Mesenteric fat pad (tissue), 1 donor: ENCODE measurements around the gene CLCN2. TPM values are rescaled to one million over a fixed set of nuclear protein-coding genes. Genes with fewer than 3 reads are reported as not detected.

Experiments used
- DNase-seq: peaks from one replicate; pipeline ENCODE4 v3.0.0-alpha.2; 2020; ENCODE audit warnings: low spot score
- total RNA-seq: library from RNA; stranded (reverse); fragmentation: NEBNext Ultra II Directional; extraction: Animal tissue kit (Norgen Biotek cat#: 25700); gene quantifications from one replicate; pipeline ENCODE4 v1.2.1, GENCODE V29; 2021
- donor health status: DM: yes; HTN: yes; CAD: no.

Gene CLCN2
- total RNA-seq, 1 donor from 2014 or later, result 3.8 TPM

- no peak for DNase-seq
These were observed 695 bp upstream of the CLCN2 start for GRCh38 chr3:184361932-184362667.

DNA sequence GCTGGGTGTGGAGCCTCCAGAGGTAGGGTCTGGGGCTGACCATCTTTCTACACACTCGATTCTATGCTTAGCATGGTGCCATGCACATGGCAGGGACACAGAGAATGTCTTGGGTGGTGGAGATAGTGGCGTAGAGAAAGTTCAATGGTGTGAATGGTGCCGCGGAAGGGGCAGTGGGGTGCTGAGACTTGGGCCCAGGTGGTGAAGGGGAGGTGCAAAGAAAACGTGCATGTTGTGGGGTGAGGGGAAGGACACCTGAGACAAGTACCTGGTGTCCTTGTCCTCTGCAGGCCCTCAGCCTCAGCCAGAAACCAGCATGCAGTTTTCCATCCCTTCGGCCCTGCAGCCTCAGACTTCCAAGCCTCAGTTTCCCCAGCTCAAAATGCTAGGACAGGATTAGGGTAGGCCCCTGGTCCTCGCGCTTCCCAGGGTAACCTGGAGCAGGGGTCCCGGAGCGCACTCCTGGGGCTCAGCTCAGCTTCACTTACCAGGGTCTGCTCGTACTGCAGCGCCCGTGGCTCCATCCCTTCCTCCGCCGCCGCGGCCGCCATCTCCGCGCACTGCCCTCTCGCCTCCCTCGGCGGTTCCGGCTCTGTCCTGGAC is 375 bp downstream of the CLCN2 start:
- no peak for DNase-seq

GRCh38 chr3:184360070-184360928 is 1.1 kb downstream of the CLCN2 start:
- no peak for DNase-seq

DNA sequence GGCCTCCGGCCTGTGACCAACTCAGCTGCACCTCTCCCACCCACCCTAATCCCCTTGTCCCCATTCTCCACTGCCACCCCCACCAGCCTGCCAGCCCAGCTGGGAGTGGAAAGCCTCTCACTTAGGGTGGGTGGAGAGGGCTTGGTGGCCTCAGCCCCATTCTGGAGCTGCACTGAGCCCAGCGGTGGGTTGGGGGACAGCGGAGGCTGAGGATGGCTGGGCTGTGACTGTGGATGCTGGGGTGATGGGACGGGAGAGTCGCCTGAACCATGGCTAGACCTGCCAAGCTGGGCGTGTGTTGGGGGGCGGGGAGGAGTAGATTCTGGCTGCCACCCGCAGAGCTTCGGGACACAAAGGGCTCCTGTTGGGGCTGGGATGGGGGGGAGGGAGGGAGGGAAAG is 1.8 kb downstream of the CLCN2 start:
- no peak for DNase-seq

DNA sequence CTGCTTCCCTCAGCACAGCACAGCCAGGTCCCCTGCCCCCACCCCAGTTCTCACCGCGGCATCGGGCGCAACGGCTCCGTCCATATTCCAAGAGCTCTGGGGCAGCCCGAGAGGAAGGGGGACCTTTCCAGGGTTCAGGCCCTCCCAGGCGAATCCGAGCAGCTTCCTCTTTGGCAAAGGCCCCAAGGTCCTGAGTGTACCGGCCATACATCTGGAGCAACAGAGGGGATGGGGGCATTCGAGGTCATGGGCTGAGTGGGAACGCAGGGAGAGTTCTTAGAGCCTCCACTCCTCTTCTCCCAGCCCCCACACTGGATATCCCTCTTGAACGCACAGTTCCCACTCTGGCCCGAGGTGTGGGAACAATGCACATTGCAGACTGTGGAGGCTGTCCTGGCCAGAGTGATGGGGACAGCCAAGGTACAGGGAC is 2.5 kb downstream of the CLCN2 start:
- no peak for DNase-seq

DNA sequence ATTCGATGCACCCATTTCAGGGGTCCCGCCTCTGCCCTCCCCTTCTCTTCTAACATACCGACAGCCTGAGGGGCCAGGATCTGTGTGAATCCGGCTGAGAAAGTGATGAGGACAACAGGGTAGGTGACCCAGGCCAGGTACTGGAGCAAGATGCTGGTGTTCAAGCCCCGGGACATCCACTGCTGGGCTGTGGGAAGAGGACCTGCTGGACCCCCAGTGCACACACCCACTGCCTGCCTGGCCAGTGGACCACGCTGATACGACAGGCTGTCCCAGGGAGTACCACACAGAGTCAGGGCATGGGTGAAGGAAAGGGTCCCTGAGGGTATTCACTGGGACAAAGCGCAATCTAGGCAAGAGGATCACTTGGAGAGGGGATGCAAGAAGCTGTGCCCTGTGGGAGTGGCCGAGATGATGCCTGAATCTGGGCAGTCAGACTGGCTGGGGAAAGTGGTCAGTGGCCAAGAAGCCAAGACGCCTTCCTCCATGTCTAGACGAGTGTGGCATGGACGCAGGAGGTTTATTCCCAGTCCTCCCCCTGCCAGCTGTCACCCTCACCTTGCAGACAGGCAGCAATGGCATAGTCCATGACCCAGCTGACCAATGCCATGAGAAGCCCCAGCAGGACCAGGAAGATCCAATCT is 3.2 kb downstream of the CLCN2 start:
- no peak for DNase-seq

DNA sequence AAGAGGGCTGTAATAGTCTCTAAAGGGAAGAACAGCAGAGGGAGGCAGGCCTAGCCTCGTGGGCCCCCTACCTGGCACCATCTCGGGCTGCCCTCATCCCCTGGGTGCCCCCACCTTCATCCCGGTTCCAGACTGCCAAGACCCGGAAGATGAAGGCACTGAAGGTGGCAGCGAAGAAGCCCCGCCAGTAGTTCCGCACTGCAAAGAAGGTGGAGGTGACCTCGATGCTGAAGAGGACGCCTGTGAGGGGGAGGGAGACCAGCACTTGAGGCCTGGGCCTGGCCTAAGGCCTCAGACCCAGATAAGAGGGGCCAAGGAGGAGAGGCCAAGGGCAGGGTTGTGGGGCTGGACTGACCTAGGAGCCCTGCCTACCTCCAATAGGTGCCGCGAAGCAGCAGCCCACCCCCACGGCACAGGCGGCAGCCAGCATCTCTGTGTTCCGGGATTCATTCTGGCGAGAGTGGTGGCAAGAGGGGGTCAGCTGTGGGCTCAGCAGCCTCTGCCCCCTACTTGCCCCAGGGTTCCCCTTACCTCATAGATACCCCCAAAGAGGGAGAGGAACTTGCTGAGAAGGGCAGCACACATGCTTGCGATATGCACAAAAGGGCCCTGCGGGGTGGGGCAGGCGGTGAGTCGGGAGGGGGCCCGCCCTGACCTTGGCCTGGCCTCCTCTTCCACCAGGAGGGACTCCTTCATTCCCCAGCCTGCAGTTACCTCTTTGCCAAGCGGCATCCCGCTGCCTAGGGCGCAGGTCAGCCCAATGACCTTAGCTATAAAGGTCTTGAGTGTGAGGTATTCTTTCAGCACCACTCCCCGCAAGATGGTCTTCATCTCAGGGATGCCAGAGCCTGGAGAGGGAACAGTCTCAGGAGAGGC is 3.9 kb downstream of the CLCN2 start:
- no peak for DNase-seq

GRCh38 chr3:184355261-184356040 is 6.0 kb downstream of the CLCN2 start:
- DNase-seq, result no peak

DNA sequence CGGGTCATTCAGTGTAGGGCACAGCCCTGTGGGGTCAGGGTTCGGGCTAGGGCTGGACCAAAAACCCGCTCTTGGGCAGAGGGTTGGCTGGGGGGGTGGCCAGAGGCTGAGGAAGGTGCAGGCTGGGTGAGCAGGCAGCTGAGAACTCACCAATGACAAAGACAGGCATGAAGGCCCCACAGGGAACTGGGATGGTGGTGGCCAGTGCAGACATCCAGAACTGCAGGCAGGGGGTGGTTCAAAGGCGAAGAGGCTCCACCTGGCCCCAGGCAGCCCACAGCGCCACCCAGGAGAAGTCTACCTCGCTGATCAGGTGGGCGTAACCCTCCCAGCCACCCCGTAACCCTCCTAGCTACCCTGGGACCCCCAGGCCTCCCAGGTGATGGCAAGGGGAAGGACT is 6.7 kb downstream of the CLCN2 start:
- no peak for DNase-seq

DNA sequence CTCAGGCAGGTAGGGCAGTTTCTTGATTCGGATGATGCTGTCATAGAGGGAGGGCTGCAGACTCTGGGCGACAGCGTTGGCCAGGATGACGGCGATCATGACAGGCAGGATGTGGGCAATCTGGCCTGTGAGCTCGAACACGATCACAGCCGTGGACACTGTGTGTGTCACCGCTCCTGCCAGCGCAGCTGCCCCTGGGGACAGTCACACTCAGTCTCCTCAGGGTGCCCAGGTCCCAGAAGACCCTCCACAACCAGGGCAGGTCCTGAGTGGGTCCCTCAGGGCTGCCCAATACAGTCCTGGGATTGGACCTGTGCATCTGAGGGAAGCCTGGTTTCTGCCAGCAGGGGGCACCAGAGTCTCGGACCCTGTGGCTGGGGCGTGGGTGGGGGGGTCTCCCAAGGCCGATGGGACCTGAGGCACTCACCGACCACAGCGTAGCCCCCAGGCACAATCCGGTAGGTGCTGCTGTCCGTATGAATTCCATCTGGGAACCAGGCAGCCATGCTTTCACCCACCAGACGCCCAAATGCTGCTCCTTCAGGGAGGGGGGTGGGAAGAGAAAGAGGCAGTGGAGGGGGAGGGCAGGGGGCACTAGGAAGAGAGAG is 7.2 kb downstream of the CLCN2 start:
- no peak for DNase-seq

- DNase-seq, result no peak
These were observed 7.9 kb downstream of the CLCN2 start for GRCh38 chr3:184353546-184353941.

GRCh38 chr3:184352897-184353545 is 8.4 kb downstream of the CLCN2 start:
- no peak for DNase-seq

GRCh38 chr3:184352149-184352785 is 9.1 kb downstream of the CLCN2 start:
- DNase-seq, result no peak

DNA sequence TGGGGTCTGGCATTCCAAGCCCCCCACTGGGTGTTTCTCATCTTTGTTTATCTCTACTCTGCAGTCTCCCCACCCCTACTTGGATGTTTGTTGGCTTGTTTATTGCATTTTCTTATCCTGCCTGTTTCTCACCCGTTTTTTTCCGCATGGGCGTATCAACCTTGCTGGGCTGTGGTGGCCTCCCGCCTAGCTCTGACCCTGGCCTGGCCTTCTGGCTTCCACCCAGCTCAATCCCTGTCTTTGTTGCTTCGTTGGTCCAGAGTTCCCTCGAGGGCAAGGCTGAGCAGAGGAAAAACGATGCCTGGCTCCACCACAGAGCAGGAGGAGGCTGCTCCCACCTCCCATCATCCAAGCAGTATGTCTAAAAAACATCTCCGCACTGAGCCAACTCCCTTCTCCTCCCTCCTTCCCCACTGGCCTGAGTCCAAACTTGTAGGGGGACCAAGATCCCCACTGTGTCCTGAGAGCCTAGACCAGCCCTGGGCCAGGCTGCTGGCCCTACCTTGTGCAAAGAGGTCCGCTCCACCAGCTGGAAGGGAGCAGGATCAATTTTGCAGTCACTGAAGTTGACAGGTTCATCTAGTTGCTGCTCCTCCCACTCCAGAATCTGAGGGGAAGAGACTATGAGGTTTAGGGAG is 9.8 kb downstream of the CLCN2 start:
- DNase-seq, result no peak

- no peak for DNase-seq
These were observed 10.8 kb downstream of the CLCN2 start for GRCh38 chr3:184350618-184351017.

- no peak for DNase-seq
These were observed 11.6 kb downstream of the CLCN2 start for GRCh38 chr3:184349563-184350470.

- DNase-seq, result no peak
These were observed 13.4 kb downstream of the CLCN2 start for GRCh38 chr3:184348057-184348382.
